ENCODE results near the gene CTRB2.

The CTRB2 gene

DNA sequence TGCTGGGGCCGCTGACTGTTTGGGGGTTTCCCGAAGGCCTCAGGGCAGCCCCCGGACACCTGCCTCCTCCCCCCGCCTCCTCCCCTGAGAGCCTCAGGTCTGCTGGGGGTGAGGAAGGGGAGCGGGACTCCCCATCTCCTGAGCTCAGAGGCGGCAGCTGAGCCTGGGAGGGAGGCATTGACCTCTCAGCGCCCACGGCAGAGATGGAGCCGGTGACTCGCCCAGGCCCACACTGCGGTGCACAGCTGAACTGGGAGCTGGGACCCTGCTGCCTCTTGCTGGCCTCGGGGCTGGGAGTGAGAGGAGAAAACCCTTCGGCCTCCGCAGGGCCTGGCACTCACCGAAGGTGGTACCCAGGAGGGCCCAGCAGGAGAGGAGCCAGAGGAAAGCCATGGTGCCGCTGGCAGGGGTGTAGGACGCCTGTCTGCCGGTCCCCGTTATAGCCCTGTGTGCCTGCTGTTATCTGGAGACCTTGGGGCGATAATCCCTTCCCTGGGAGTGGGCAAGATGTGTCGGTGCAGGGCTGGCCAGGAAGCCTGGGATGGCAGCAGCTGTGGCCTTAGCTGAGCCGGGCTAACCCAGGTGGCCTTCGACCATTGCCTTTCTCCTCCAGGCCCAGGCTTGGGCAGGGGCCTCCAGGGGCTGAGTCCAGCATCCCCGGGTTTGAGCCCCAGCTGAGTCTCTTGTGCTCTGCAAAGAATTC is at the start of gene CTRB2:
TSS of gene CTRB2 (minus strand) at position 413 of the 703 bp plus-strand sequence. CDS start at position 393, 20 bp downstream.
- no peaks in the 10 kb centered on the region for H3K9me3 ChIP-seq (ENCODE audit: control insufficient read depth, insufficient read depth, low read length)
- H3K4me1 ChIP-seq (ENCODE audit: control insufficient read depth, insufficient read depth, low read length) = no peaks in the 10 kb centered on the region
- no peak within 1 kb of the TSS for H3K27ac ChIP-seq (ENCODE audit: low read length)
- no peaks in the 10 kb centered on the region for H3K27me3 ChIP-seq (ENCODE audit: control insufficient read depth, insufficient read depth, low read length)
- no peaks in the 10 kb centered on the region for H3K36me3 ChIP-seq (ENCODE audit: control insufficient read depth, insufficient read depth, low read length)
- no peak for DNase-seq (ENCODE audit: low read depth, low spot score)
- H3K4me3 ChIP-seq (ENCODE audit: low read length) = no peak within 1 kb of the TSS
- WGBS (ENCODE audit: insufficient coverage, insufficient read length) = no CpG with 5 or more reads among the region's 24 CpGs

DNA sequence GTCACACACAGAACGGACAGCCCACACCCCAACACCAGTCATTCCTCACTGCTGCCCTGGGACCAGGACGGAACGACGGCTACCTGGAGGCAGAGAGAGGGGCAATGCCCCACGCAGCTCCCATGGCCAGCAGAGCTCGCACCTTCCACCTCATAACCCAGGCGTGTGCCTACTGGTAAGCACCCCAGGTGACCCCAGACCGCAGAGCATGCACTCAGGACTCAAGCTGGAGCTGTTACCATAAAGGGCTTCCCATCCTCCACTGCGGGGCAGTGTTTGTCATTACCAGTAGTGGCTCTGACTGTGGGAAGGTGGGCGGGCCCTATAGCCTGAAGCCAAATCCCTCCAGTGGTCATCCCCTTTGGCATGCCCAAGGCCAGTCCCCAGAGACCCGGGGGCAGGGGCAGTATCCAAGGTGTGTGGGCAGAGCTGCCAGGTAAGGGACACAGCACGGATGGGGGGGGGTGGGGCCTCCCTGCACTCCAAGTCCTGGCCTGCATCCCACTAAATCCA is 49.2 kb upstream of the CTRB2 start:
- Histone ChIP-seq H3K27me3 (ENCODE audit: control insufficient read depth, insufficient read depth, low read length) (no peaks in the 10 kb centered on the region), H3K4me1 (ENCODE audit: control insufficient read depth, insufficient read depth, low read length) (peaks cover 34% of the 10 kb centered on the region), H3K9me3 (ENCODE audit: control insufficient read depth, insufficient read depth, low read length) (no peaks in the 10 kb centered on the region), H3K4me3 (ENCODE audit: low read length) (no peak overlapping the region), H3K27ac (ENCODE audit: low read length) (no peak overlapping the region), H3K36me3 (ENCODE audit: control insufficient read depth, insufficient read depth, low read length) (no peaks in the 10 kb centered on the region)
- DNase-seq (ENCODE audit: low read depth, low spot score) = no peak
- WGBS (ENCODE audit: insufficient coverage, insufficient read length) = no CpG with 5 or more reads among the region's 12 CpGs

GRCh38 chr16:75254359-75254837 is 47.4 kb upstream of the CTRB2 start:
- no peaks in the 10 kb centered on the region for H3K36me3 ChIP-seq (ENCODE audit: control insufficient read depth, insufficient read depth, low read length)
- no peak overlapping the region for H3K4me3 ChIP-seq (ENCODE audit: low read length)
- H3K9me3 ChIP-seq (ENCODE audit: control insufficient read depth, insufficient read depth, low read length) = no peaks in the 10 kb centered on the region
- peaks cover 39% of the 10 kb centered on the region for H3K4me1 ChIP-seq (ENCODE audit: control insufficient read depth, insufficient read depth, low read length)
- no CpG with 5 or more reads among the region's 5 CpGs for WGBS (ENCODE audit: insufficient coverage, insufficient read length)
- H3K27me3 ChIP-seq (ENCODE audit: control insufficient read depth, insufficient read depth, low read length) = no peaks in the 10 kb centered on the region
- DNase-seq (ENCODE audit: low read depth, low spot score) = no peak
- peak overlapping the region; percentile 52 for H3K27ac ChIP-seq (ENCODE audit: low read length)

DNA sequence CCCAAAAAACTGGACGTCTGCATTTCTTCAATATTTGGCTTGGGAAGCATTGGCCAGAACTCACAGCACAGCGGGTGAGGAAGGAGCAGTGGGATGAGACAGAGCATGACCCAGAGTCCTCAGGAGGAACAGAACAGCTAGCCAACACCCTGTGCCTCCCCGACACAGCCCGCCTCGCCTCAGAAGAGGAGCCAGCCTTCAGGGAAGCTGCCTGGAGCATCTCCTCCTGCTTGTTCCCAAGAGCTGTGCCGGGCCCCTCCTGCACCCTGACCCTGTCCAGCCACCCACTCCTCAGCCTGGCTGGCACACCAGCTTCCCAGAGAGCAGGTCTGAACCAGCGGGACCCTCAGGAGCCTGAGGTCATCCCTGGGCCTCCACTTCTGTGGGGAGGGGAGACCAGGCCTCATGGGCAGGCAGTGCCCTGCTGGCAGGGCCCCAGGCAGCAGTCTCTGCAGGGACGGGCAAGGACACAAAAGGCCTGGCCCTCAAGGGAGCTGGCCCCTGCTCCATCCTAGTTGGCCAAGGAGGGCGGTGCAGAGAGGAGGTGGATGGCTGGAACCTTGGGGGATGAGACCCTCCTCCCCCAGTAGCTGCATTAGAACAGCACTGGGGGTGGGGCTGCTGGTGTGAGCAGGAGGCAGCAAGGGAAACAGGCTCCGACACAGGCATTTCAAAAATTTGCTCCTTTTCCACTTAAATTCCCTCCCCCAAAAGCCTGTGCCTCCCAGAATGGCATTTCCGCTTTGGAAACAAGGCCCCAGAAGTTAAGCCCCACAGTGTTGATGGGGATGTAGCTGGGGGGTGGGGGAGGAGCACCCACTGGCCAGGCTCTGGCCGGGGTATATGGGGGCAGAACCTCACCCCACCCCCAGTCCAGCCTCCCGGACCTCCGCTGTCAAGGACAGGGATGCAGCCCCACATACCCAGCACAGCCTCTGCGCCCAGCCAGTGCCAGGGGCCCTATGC is 46.3 kb upstream of the CTRB2 start:
- Histone ChIP-seq H3K36me3 (ENCODE audit: control insufficient read depth, insufficient read depth, low read length) (0 out of 2 replicates have a peak, but pooled peaks cover 2% of the 10 kb centered on the region), H3K27ac (ENCODE audit: low read length) (peak overlapping the region; percentile 72), H3K9me3 (ENCODE audit: control insufficient read depth, insufficient read depth, low read length) (no peaks in the 10 kb centered on the region), H3K4me1 (ENCODE audit: control insufficient read depth, insufficient read depth, low read length) (peaks cover 43% of the 10 kb centered on the region), H3K27me3 (ENCODE audit: control insufficient read depth, insufficient read depth, low read length) (no peaks in the 10 kb centered on the region), H3K4me3 (ENCODE audit: low read length) (no peak overlapping the region)
- no CpG with 5 or more reads among the region's 15 CpGs for WGBS (ENCODE audit: insufficient coverage, insufficient read length)
- peak; percentile 85 for DNase-seq (ENCODE audit: low read depth, low spot score)

GRCh38 chr16:75252049-75252864 is 45.3 kb upstream of the CTRB2 start:
- WGBS (ENCODE audit: insufficient coverage, insufficient read length) = no CpG with 5 or more reads among the region's 24 CpGs
- Histone ChIP-seq H3K4me3 (ENCODE audit: low read length) (no peak overlapping the region; the same call in 1 of the 2 replicates), H3K4me1 (ENCODE audit: control insufficient read depth, insufficient read depth, low read length) (peaks cover 43% of the 10 kb centered on the region)

DNA sequence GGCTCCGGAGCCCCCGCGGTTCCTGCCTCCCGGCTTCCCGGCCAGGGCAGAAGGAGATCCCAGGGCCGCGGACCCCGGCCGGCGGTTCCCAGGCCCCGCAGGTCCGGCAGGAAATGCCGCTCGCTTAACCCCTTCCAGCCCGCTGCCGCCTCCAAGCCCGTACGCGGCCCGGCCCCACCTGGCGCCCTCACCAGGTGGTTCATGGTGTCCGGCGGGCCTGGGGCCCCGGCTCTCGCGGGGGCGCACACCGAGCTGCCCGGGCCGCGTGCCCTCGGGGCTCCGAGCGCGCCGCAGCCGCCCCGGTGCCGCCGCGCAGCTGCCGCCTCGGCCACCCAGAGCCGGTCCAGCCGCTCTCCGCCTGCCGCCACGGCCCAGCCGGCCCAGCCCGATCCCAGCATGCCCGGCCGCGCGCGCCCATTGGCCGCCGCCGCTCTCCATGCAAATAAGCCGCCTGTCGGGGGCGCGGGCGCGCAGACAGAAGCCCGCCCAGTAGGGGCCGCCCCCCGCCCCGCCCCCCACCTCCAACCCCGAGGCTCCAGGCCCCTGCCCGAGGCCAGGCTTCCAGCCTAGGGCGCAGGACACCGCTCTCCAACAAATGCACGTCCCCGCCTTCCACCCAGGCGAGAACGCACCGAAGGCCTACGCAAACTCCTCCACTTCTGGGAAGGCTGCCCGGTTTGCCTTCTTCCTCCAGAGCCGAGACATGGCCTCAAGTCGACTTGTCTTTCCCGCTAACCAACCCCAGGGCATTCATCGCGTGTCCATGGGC is 44.5 kb upstream of the CTRB2 start, which contains the start of gene BCAR1:
TSS of gene BCAR1 (minus strand) at position 345 of the 769 bp plus-strand sequence. CDS start at position 203, 142 bp downstream.
- no peaks in the 10 kb centered on the region for H3K27me3 ChIP-seq (ENCODE audit: control insufficient read depth, insufficient read depth, low read length)
- H3K36me3 ChIP-seq (ENCODE audit: control insufficient read depth, insufficient read depth, low read length) = 0 out of 2 replicates have a peak, but pooled peaks cover 2% of the 10 kb centered on the region
- H3K4me3 ChIP-seq (ENCODE audit: low read length) = peak within 1 kb of the TSS; percentile 86
- H3K27ac ChIP-seq (ENCODE audit: low read length) = peak within 1 kb of the TSS; percentile 72
- no peak for DNase-seq (ENCODE audit: low read depth, low spot score)
- no peaks in the 10 kb centered on the region for H3K9me3 ChIP-seq (ENCODE audit: control insufficient read depth, insufficient read depth, low read length)
- peaks cover 40% of the 10 kb centered on the region for H3K4me1 ChIP-seq (ENCODE audit: control insufficient read depth, insufficient read depth, low read length)
- WGBS (ENCODE audit: insufficient coverage, insufficient read length) = no CpG with 5 or more reads among the region's 84 CpGs

More at GRCh38 chr16:75252049-75252864, 45.3 kb upstream of the CTRB2 start:
- Histone ChIP-seq H3K27ac (ENCODE audit: low read length) (peak overlapping the region; percentile 72), H3K27me3 (ENCODE audit: control insufficient read depth, insufficient read depth, low read length) (no peaks in the 10 kb centered on the region), H3K36me3 (ENCODE audit: control insufficient read depth, insufficient read depth, low read length) (0 out of 2 replicates have a peak, but pooled peaks cover 2% of the 10 kb centered on the region), H3K9me3 (ENCODE audit: control insufficient read depth, insufficient read depth, low read length) (no peaks in the 10 kb centered on the region)
- no peak for DNase-seq (ENCODE audit: low read depth, low spot score)

DNA sequence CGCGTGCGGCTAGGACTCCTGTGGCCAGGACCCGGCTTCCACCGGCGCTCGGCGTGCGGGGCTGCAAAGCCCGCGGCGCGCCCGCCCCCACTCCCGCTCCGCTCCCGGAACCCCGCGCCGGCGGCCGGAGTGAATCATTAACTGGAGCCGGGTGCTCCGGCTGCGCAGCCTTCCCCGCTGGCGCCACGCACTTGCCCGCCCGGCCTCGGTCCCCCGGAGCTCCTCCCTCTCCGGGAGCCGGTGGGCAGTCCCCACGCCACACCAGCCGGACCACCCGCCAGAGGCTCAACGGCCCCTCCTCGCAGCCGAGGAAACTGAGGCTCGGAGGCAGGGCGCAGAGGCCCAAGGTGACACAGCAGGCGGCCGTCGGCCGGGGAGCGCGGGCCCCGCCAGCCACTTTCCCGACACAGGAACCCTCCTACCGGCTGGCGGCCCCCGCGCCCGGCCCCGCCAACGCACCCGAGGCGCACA is 43.9 kb upstream of the CTRB2 start:
- no peaks in the 10 kb centered on the region for H3K9me3 ChIP-seq (ENCODE audit: control insufficient read depth, insufficient read depth, low read length)
- no CpG with 5 or more reads among the region's 59 CpGs for WGBS (ENCODE audit: insufficient coverage, insufficient read length)
- peaks cover 36% of the 10 kb centered on the region for H3K4me1 ChIP-seq (ENCODE audit: control insufficient read depth, insufficient read depth, low read length)
- H3K27me3 ChIP-seq (ENCODE audit: control insufficient read depth, insufficient read depth, low read length) = no peaks in the 10 kb centered on the region
- H3K27ac ChIP-seq (ENCODE audit: low read length) = no peak overlapping the region
- peak overlapping the region; percentile 86 for H3K4me3 ChIP-seq (ENCODE audit: low read length)
- H3K36me3 ChIP-seq (ENCODE audit: control insufficient read depth, insufficient read depth, low read length) = 0 out of 2 replicates have a peak, but pooled peaks cover 2% of the 10 kb centered on the region
- DNase-seq (ENCODE audit: low read depth, low spot score) = no peak

DNA sequence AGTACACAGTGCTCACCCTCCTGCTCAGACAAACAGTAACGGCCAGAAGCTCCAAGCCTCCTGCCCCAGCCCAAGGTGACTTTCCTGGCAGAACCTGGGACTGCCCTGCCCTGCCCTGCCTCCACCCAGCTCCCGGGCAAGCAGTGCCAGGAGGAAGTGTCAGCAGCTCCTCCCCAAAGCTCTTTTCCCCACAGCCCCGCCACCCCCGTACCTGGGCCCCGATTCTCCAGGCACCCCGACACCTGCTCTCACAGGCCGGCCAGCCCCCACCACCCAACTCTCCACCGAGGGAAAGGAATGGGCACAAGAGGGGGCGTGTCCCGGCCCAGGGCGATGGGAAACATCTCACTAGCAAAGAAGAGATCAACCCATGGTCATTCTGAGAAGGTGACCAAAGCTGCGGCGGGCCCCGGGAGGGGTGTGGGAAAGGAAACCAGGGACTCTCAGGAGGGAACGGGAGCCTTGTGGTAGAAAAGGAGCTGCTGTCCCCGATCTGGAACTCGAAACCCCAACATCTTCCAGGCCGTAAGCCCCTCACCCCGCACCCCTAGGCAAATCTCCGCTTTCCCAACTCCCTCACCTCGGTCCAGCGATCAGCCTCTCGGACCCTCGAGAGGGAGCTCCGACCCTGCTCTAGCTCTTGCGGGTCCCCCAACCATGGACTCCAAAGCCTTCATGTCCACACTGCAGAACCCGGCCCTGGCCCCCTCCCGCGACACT is 43.3 kb upstream of the CTRB2 start:
- Histone ChIP-seq H3K9me3 (ENCODE audit: control insufficient read depth, insufficient read depth, low read length) (no peaks in the 10 kb centered on the region), H3K4me3 (ENCODE audit: low read length) (peak overlapping the region; percentile 86), H3K4me1 (ENCODE audit: control insufficient read depth, insufficient read depth, low read length) (peaks cover 39% of the 10 kb centered on the region), H3K27ac (ENCODE audit: low read length) (no peak overlapping the region), H3K36me3 (ENCODE audit: control insufficient read depth, insufficient read depth, low read length) (0 out of 2 replicates have a peak, but pooled peaks cover 2% of the 10 kb centered on the region), H3K27me3 (ENCODE audit: control insufficient read depth, insufficient read depth, low read length) (no peaks in the 10 kb centered on the region)
- DNase-seq (ENCODE audit: low read depth, low spot score) = no peak
- no CpG with 5 or more reads among the region's 29 CpGs for WGBS (ENCODE audit: insufficient coverage, insufficient read length)
